CD8-positive, alpha-beta memory T cell (primary cell): ENCODE data around the gene OR2T1. TPM values are rescaled to one million over a fixed set of nuclear protein-coding genes. Genes with fewer than 3 reads are reported as not detected.
"Not testable (repeated sequence)": the region's sequence is repeated elsewhere in the genome, so short reads cannot be mapped to it uniquely, and the experiment has no call there.

Source experiments
- CTCF ChIA-PET: fragments of 350-600 bp; sonication (Branson Sonifier 250); formaldehyde crosslinking; loops from one replicate; lab custom pipeline; 2021; ENCODE audit warnings: antibody characterized with exemption; lab: Charles Lee
- POLR2A ChIA-PET: fragments of 350-600 bp; sonication (Branson Sonifier 250); formaldehyde crosslinking; loops from one replicate; lab custom pipeline; 2021; ENCODE audit warnings: antibody characterized with exemption; lab: Charles Lee
- DNase-seq, 5 donors: peaks; one replicate each; pipeline versions ENCODE4 v3.0.0 to v3.0.0-alpha.2; 2020 to 2022; ENCODE audit warnings: mixed read lengths in 1 of 5
- H3K27ac ChIP-seq: one replicate; pipeline ENCODE4 v1.7.0; 2013; ENCODE audit warnings: low read depth, mild to moderate bottlenecking, low read length, moderate library complexity
- H3K27me3 ChIP-seq: 2 replicates; pipeline ENCODE4 v1.7.0; 2013; ENCODE audit warnings: low read length, mild to moderate bottlenecking; ENCODE audit not compliant: insufficient read depth, poor library complexity, severe bottlenecking
- H3K36me3 ChIP-seq: 2 replicates; pipeline ENCODE4 v1.7.0; 2013; ENCODE audit warnings: mild to moderate bottlenecking, low read length, moderate library complexity; ENCODE audit not compliant: insufficient read depth
- H3K4me1 ChIP-seq: 2 replicates; pipeline ENCODE4 v1.7.0; 2013; ENCODE audit warnings: mild to moderate bottlenecking, low read length, moderate library complexity; ENCODE audit not compliant: insufficient read depth
- H3K4me3 ChIP-seq: 2 replicates; pipeline ENCODE4 v1.7.0; 2013; ENCODE audit warnings: mild to moderate bottlenecking, low read length
- H3K9me3 ChIP-seq: 2 replicates; pipeline ENCODE4 v1.7.0; 2013; ENCODE audit warnings: mild to moderate bottlenecking, low read length
- H3K27ac Mint-ChIP-seq, 8 donors: one replicate each; pipeline ENCODE4 v1.8.0; 2020 to 2021; ENCODE audit warnings: mixed read lengths in 8 of 8, mild to moderate bottlenecking in 6 of 8, inconsistent platforms in 3 of 8, moderate library complexity in 3 of 8
- H3K27me3 Mint-ChIP-seq, 2 donors: one replicate each; pipeline ENCODE4 v1.8.0; 2020 to 2021; ENCODE audit warnings: mixed read lengths in 2 of 2, mild to moderate bottlenecking in 1 of 2, moderate library complexity in 1 of 2
- H3K36me3 Mint-ChIP-seq, 3 donors: one replicate each; pipeline ENCODE4 v1.8.0; 2020 to 2021; ENCODE audit warnings: mixed read lengths in 3 of 3, inconsistent platforms in 1 of 3, mild to moderate bottlenecking in 1 of 3
- H3K4me1 Mint-ChIP-seq, 3 donors: one replicate each; pipeline ENCODE4 v1.8.0; 2020 to 2021; ENCODE audit warnings: mixed read lengths in 3 of 3, inconsistent platforms in 1 of 3, mild to moderate bottlenecking in 1 of 3
- H3K4me3 Mint-ChIP-seq, 7 donors: one replicate each; pipeline ENCODE4 v1.8.0; 2020 to 2021; ENCODE audit warnings: mixed read lengths in 7 of 7, mild to moderate bottlenecking in 6 of 7, moderate library complexity in 4 of 7, inconsistent platforms in 2 of 7
- H3K9me3 Mint-ChIP-seq, 5 donors: one replicate each; pipeline ENCODE4 v1.8.0; 2020 to 2022; ENCODE audit warnings: mixed read lengths in 5 of 5, mild to moderate bottlenecking in 3 of 5, moderate library complexity in 2 of 5, inconsistent platforms in 1 of 5
- polyA plus RNA-seq: library from polyadenylated mRNA; unstranded; fragments of 300-500 nt; fragmentation: Illumina TruSeq; gene quantifications from one replicate; pipeline ENCODE4 v1.2.3, GENCODE V29; 2021
- total RNA-seq, 2 experiments: library from RNA; stranded (reverse); gene quantifications; one replicate each; pipeline ENCODE4 v1.2.3, GENCODE V29; 2021

Gene OR2T1
- total and polyA plus RNA-seq, 3 experiments from 2014 or later, result not detected

GRCh38 chr1:248442500-248443277 lies 39.8 kb downstream of the OR2T1 start:
- H3K4me1 ChIP-seq, H3K36me3 ChIP-seq, H3K27ac Mint-ChIP-seq, H3K36me3 Mint-ChIP-seq, H3K9me3 ChIP-seq, H3K4me1 Mint-ChIP-seq, H3K27me3 ChIP-seq, POLR2A ChIA-PET, CTCF ChIA-PET, H3K4me3 Mint-ChIP-seq, H3K27ac ChIP-seq, H3K4me3 ChIP-seq, DNase-seq, H3K9me3 Mint-ChIP-seq: not testable (repeated sequence)
- H3K27me3 Mint-ChIP-seq, result peaks cover 0 to 11% of the 10 kb centered on the region in 2 donors

DNA sequence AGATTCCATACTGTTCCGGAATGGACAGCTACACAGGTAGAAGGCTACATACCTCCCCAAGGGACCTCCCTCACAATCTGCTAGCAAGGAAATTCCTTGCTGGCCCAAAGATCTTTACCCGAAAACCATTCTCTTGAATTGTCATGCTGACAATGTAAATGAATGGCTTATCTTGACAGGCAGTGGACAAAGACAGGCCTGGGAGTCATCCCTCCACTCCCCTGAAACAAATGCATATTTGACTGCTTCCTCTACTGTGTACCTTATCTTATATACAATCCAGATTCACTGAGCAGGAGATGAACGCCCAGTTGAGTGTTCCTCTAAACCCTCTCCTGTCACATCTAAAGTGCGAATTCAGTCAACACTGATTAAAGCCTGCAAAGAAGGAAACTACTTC lies 41.8 kb downstream of the OR2T1 start:
- POLR2A ChIA-PET, H3K9me3 Mint-ChIP-seq, H3K4me3 Mint-ChIP-seq, DNase-seq, H3K27ac Mint-ChIP-seq, H3K36me3 ChIP-seq, CTCF ChIA-PET, H3K36me3 Mint-ChIP-seq, H3K9me3 ChIP-seq, H3K4me1 ChIP-seq, H3K4me1 Mint-ChIP-seq, H3K27me3 ChIP-seq, H3K27ac ChIP-seq, H3K4me3 ChIP-seq: not testable (repeated sequence)
- H3K27me3 Mint-ChIP-seq, result peaks cover 0 to 11% of the 10 kb centered on the region in 2 donors

GRCh38 chr1:248445399-248445798 lies 42.6 kb downstream of the OR2T1 start, which contains the start of gene OR2T2:
Gene OR2T2, plus strand, starts transcription at chr1:248445637. Its CDS starts 7,161 bp downstream, at chr1:248452798.
- H3K4me3 Mint-ChIP-seq, H3K27me3 ChIP-seq, H3K4me1 Mint-ChIP-seq, CTCF ChIA-PET, DNase-seq, H3K4me1 ChIP-seq, H3K4me3 ChIP-seq, POLR2A ChIA-PET, H3K9me3 ChIP-seq, H3K36me3 Mint-ChIP-seq, H3K9me3 Mint-ChIP-seq, H3K36me3 ChIP-seq, H3K27ac ChIP-seq: not testable (repeated sequence)
- peaks cover 0 to 11% of the 10 kb centered on the region in 2 donors for H3K27me3 Mint-ChIP-seq
- H3K27ac Mint-ChIP-seq, result peak within 1 kb of the TSS in 1 of 8 donors; percentile 88

- H3K27ac Mint-ChIP-seq, H3K4me3 ChIP-seq, H3K4me3 Mint-ChIP-seq, H3K4me1 ChIP-seq, POLR2A ChIA-PET, H3K27me3 Mint-ChIP-seq, H3K27me3 ChIP-seq, H3K36me3 Mint-ChIP-seq, CTCF ChIA-PET, DNase-seq, H3K27ac ChIP-seq, H3K4me1 Mint-ChIP-seq, H3K9me3 ChIP-seq, H3K9me3 Mint-ChIP-seq, H3K36me3 ChIP-seq: not testable (repeated sequence)
These were observed 45.7 kb downstream of the OR2T1 start for GRCh38 chr1:248448409-248449074.

DNA sequence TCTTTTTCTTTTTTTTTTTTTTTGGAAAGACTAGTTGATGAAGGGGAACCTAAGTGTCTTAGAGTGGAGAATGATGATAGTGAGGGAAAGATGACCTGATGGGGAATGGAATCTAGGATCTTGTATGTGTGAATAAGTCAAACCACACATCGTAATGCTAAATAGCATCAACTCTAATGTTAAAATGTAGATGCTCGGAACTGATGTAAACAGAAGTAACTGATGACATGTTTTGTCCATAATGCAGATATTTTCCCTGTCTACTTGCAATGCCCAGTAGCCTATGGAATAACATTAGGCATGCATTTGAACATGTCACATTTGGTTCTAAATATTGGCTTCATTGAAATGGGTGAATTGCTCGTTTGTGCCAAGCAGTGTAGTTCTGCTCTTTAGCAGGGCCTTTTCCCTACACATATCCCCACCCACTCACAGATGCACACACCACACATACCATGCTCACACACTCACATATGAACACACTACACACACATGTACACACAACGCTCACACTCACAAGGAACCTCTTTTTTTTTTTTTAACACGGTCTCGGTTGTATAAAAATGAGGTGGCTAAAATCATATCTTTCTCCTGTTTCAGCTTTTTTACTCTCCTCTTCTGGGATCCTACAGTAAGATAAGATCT lies 47.1 kb downstream of the OR2T1 start:
- H3K4me3 ChIP-seq, H3K4me1 ChIP-seq, H3K27ac ChIP-seq, H3K27me3 Mint-ChIP-seq, H3K4me3 Mint-ChIP-seq, H3K27ac Mint-ChIP-seq, H3K9me3 ChIP-seq, CTCF ChIA-PET, DNase-seq, H3K9me3 Mint-ChIP-seq, H3K27me3 ChIP-seq, H3K36me3 Mint-ChIP-seq, H3K4me1 Mint-ChIP-seq, POLR2A ChIA-PET, H3K36me3 ChIP-seq: not testable (repeated sequence)

- POLR2A ChIA-PET, H3K4me3 Mint-ChIP-seq, DNase-seq, H3K4me1 ChIP-seq, CTCF ChIA-PET, H3K36me3 Mint-ChIP-seq, H3K27me3 Mint-ChIP-seq, H3K9me3 Mint-ChIP-seq, H3K27me3 ChIP-seq, H3K4me3 ChIP-seq, H3K27ac Mint-ChIP-seq, H3K4me1 Mint-ChIP-seq, H3K27ac ChIP-seq, H3K36me3 ChIP-seq, H3K9me3 ChIP-seq: not testable (repeated sequence)
These were observed 47.8 kb downstream of the OR2T1 start for GRCh38 chr1:248450466-248451145.

GRCh38 chr1:248453619-248454018 lies 50.8 kb downstream of the OR2T1 start:
- H3K9me3 Mint-ChIP-seq, result not testable (repeated sequence)

GRCh38 chr1:248455045-248455444 lies 52.2 kb downstream of the OR2T1 start:
- POLR2A ChIA-PET, result not testable (repeated sequence)

More at GRCh38 chr1:248453619-248454018, 50.8 kb downstream of the OR2T1 start:
- H3K36me3 ChIP-seq, H3K36me3 Mint-ChIP-seq, H3K4me1 Mint-ChIP-seq, H3K27ac Mint-ChIP-seq, H3K27ac ChIP-seq, H3K4me3 ChIP-seq, H3K9me3 ChIP-seq, POLR2A ChIA-PET, CTCF ChIA-PET, H3K4me3 Mint-ChIP-seq, H3K4me1 ChIP-seq, H3K27me3 ChIP-seq, H3K27me3 Mint-ChIP-seq, DNase-seq: not testable (repeated sequence)

More at GRCh38 chr1:248455045-248455444, 52.2 kb downstream of the OR2T1 start:
- H3K4me1 Mint-ChIP-seq, H3K9me3 ChIP-seq, H3K36me3 ChIP-seq, H3K4me1 ChIP-seq, H3K27ac Mint-ChIP-seq, H3K4me3 ChIP-seq, DNase-seq, H3K27me3 Mint-ChIP-seq, H3K36me3 Mint-ChIP-seq, H3K9me3 Mint-ChIP-seq, H3K27me3 ChIP-seq, CTCF ChIA-PET, H3K27ac ChIP-seq, H3K4me3 Mint-ChIP-seq: not testable (repeated sequence)
